Neural crest cell (in vitro differentiated cells): Measurements from ENCODE around the gene MYO5B. TPM values are rescaled to one million over a fixed set of nuclear protein-coding genes. Genes with fewer than 3 reads are reported as not detected.

Experiments used
- DNase-seq: peaks from one replicate; pipeline ENCODE4 v3.0.0; 2021; ENCODE audit warnings: low read depth, mixed read lengths, low spot score
- H3K27ac Mint-ChIP-seq: one replicate; pipeline ENCODE4 v1.8.0; 2021; ENCODE audit warnings: mild to moderate bottlenecking, mixed read lengths; ENCODE audit not compliant: unreplicated experiment
- H3K27me3 Mint-ChIP-seq: 2 replicates; pipeline ENCODE4 v1.8.0; 2021; ENCODE audit warnings: low read depth, mild to moderate bottlenecking, mixed read lengths
- H3K36me3 Mint-ChIP-seq: 2 replicates; pipeline ENCODE4 v1.8.0; 2021; ENCODE audit warnings: low read depth, mild to moderate bottlenecking, mixed read lengths
- H3K4me1 Mint-ChIP-seq: 2 replicates; pipeline ENCODE4 v1.8.0; 2021; ENCODE audit warnings: mixed read lengths
- H3K4me3 Mint-ChIP-seq: one replicate; pipeline ENCODE4 v1.8.0; 2021; ENCODE audit warnings: mild to moderate bottlenecking, mixed read lengths
- H3K9me3 Mint-ChIP-seq: 2 replicates; pipeline ENCODE4 v1.8.0; 2021; ENCODE audit warnings: mixed read lengths
- total RNA-seq: library from RNA; stranded (reverse); gene quantifications from 2 replicates; pipeline ENCODE4 v1.2.1, GENCODE V29; 2021
- TF ChIP-seq, protein P1 (sequence below): fragments of 200-600 bp; sonication (generic); conservative IDR thresholded peaks from 2 replicates; pipeline ENCODE4 v1.5.0; 2021; ENCODE audit warnings: antibody characterized with exemption, mild to moderate bottlenecking

The MYO5B gene
- total RNA-seq, 1 donor from 2014 or later, result 0.40 TPM

DNA sequence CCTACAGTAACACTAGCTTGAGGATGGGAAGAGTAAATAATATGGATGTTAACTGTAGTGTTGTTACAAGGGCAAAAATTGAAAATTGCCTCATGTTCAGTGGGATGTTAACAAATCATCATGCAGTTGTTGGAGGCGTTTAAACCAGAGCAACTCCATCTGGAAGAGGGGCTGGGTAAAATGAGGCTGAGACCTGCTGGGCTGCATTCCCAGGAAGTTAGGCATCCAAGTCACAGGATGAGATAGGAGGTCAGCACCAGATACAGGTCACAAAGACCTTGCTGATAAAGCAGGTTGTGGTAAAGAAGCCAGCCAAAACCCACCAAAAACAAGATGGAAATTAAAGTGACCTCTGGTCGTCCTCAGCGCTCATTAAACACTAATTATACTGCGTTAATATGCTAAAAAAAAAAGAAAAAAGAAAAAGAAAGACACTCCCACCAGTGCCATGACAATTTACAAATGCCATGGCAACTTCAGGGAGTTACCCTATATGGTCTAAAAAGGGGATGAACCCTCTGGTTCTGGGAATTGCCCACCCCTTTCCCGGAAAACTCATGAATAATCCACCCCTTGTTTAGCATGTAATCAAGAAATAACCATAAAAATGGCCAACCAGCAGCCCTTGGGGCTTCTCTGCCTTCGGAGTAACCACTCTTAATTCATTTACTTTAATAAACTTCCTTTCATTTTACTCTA, 101.4 kb downstream of the MYO5B start:
- Mint-ChIP-seq H3K27me3 (peaks cover 12% of the 10 kb centered on the region), H3K36me3 (no peaks in the 10 kb centered on the region), H3K9me3 (no peaks in the 10 kb centered on the region), H3K4me3 (no peak overlapping the region), H3K27ac (no peak overlapping the region), H3K4me1 (peaks cover 18% of the 10 kb centered on the region)
- TF ChIP-seq, protein P1, sequence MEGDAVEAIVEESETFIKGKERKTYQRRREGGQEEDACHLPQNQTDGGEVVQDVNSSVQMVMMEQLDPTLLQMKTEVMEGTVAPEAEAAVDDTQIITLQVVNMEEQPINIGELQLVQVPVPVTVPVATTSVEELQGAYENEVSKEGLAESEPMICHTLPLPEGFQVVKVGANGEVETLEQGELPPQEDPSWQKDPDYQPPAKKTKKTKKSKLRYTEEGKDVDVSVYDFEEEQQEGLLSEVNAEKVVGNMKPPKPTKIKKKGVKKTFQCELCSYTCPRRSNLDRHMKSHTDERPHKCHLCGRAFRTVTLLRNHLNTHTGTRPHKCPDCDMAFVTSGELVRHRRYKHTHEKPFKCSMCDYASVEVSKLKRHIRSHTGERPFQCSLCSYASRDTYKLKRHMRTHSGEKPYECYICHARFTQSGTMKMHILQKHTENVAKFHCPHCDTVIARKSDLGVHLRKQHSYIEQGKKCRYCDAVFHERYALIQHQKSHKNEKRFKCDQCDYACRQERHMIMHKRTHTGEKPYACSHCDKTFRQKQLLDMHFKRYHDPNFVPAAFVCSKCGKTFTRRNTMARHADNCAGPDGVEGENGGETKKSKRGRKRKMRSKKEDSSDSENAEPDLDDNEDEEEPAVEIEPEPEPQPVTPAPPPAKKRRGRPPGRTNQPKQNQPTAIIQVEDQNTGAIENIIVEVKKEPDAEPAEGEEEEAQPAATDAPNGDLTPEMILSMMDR, result no peak
- no peak for DNase-seq

DNA sequence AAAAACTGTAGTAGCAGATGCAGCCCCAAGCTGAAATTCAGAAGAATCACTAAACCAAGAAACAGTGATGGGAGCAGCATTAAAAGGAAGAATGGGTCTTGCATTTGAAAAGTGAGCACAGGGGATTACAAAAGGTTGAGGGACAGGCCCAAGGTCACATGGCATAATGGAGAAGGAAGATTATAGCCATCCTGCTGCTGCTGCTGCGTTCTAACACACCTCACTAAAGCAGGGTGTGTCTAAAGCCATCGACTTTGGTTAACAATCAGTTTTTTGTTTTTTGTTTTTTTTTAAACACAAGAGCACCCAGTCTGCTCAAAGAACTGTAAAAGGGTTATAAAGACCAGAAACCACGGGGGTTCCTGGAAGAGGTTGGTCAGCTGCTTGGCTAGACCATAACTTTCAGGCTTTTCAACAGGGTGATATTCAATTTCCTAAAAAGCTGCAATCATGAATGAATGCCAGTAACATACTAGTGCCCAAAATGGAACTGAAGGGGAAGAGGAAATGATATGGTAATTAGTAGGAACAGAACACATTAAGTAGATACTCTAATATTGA, 102.6 kb downstream of the MYO5B start:
- Mint-ChIP-seq H3K4me3 (no peak overlapping the region), H3K9me3 (no peaks in the 10 kb centered on the region), H3K27ac (no peak overlapping the region), H3K27me3 (peaks cover 7% of the 10 kb centered on the region), H3K36me3 (no peaks in the 10 kb centered on the region), H3K4me1 (peaks cover 18% of the 10 kb centered on the region)
- TF ChIP-seq, protein P1, result no peak
- no peak for DNase-seq

DNA sequence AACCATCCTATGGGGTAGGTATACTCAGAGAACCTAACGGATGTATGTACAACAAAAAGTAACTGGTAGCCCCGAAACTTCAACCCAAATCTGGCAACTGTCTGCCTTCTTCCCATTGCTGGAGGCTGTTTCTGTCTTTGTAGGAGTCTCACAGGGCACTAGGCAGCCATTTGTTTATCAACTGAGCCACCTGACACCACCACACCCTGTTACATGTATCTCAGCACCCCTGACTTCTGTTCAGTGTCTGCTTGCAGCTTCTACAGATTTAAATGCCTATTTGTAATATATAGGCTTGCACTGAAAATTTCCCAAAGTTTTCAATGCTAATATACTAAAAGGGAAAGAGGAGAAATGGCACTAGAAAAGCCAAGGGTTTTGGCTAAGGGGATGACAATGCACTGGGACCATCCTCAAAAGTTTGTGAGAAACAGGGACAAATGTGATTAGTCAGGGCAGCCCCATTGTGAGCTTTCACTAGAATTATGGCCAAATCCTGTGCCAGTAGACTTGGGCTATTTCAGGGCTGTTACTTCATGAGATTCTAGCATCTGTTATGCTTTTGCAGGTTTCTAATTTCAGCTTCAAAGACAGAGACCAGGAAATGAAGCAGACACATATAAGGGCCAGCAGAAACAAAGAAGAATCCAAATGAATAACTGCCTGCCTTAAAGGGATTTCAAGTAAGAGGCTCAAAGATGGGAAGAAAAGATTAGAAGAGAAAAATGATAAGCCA, 103.3 kb downstream of the MYO5B start:
- TF ChIP-seq, protein P1, result no peak
- H3K4me3 Mint-ChIP-seq, result no peak overlapping the region
- H3K36me3 Mint-ChIP-seq, result no peaks in the 10 kb centered on the region
- H3K27me3 Mint-ChIP-seq, result peaks cover 7% of the 10 kb centered on the region
- no peaks in the 10 kb centered on the region for H3K9me3 Mint-ChIP-seq
- H3K4me1 Mint-ChIP-seq, result peaks cover 18% of the 10 kb centered on the region
- no peak for DNase-seq
- H3K27ac Mint-ChIP-seq, result no peak overlapping the region

DNA sequence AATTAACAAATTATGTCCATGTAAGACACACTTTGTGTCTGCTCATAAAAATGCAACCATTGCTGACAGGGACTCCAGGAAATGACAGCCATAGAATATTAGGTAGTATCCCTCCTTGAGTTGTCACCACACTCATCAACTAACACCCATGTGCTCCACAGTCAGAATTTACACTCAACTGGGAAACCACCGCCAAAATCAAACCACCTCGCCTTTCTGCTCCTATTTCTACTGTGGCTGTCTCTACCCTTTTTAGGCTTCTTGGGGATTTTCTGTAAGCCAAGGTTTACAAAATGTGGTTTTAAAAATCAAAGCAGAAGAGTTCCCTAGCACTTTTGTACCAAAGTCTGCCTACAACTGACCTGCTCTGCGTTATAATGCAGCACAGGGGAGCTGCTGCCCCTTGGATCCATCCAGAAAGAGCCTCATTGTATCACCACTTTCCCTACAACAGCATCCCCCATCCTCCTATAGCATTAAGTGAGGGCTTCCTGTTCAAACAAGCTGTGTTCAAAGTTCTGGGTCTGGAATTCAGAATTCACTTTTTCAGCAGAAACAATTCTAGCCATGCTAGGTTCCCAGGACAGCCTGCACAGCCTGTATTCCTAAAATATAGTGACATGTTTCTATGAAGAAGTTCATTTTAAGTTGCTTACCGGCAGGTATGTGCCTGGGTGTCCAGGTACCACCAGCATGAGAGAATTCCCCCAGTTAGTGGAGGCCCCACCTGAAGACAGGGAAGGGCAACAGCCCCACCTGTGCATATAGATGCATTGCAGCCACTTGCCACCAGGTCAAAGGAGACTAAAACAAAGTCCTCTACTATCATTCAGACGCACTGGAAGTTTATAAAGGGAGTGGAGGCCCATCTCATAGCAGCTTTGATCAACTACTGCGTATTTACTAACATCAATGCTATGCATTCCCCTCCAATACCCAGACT, 104.3 kb downstream of the MYO5B start:
- Mint-ChIP-seq H3K4me1 (peaks cover 18% of the 10 kb centered on the region), H3K9me3 (no peaks in the 10 kb centered on the region), H3K27me3 (peaks cover 7% of the 10 kb centered on the region), H3K4me3 (no peak overlapping the region), H3K27ac (no peak overlapping the region), H3K36me3 (no peaks in the 10 kb centered on the region)
- TF ChIP-seq, protein P1, result no peak
- DNase-seq, result no peak

DNA sequence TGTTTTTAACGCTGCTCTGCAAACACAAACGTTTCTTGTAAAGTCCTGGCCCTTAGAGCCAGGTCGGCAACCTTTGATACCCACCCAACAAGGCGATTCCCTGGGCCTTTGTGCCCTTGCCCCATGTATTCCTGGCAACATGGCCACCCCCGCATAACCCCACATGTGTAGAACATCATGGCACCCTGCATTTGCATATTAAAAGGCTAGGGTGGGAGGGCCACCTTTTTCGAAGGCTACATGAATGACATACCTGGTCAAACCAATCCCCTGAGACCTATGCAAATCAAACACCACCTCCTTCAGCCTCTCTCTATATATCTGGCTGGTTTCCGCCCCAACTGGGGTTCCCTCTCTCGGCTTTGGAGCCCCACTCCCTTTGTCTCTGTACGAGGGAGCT, 105.2 kb downstream of the MYO5B start:
- H3K4me3 Mint-ChIP-seq, result no peak overlapping the region
- H3K9me3 Mint-ChIP-seq, result no peaks in the 10 kb centered on the region
- H3K27ac Mint-ChIP-seq, result no peak overlapping the region
- H3K36me3 Mint-ChIP-seq, result no peaks in the 10 kb centered on the region
- TF ChIP-seq, protein P1, result no peak
- DNase-seq, result no peak
- peaks cover 4% of the 10 kb centered on the region for H3K27me3 Mint-ChIP-seq
- peaks cover 18% of the 10 kb centered on the region for H3K4me1 Mint-ChIP-seq
